ENCODE results near the gene UTS2B.

- TF ChIP-seq POLR2A (IDR thresholded peaks at IDR 0.05) (peak in 1 of 2 donors; percentile 80), CTCF (IDR thresholded peaks at IDR 0.05) (peak in 1 of 6 experiments; percentile 20)
These were observed 1.2 kb downstream of the UTS2B start, which contains the start of gene CCDC50 for GRCh38 chr3:191328962-191329653.
